Cardiac fibroblast (primary cell): ENCODE measurements around the gene BRK1.
A peak's percentile ranks its signal among the peaks of the same experiment; 100 is the strongest.
"Not testable (repeated sequence)": the region's sequence is repeated elsewhere in the genome, so short reads cannot be mapped to it uniquely, and the experiment has no call there.

ENCODE experiments used
- DNase-seq, 2 donors: peaks; one replicate each; pipeline versions ENCODE4 v3.0.0 to v3.0.0-alpha.2; 2010; ENCODE audit warnings: low read depth in 2 of 2
- H3K4me3 ChIP-seq, 2 donors: replicated peaks in 1 of 2; 1 replicate in 1 of 2; 2 replicates in 1 of 2; pipeline ENCODE4 v1.5.1; 2011; ENCODE audit warnings: low read depth in 2 of 2, low read length in 2 of 2, mild to moderate bottlenecking in 2 of 2, moderate library complexity in 1 of 2
- CTCF ChIP-seq: IDR thresholded peaks from one replicate; pipeline ENCODE4 v1.5.1; 2011; ENCODE audit warnings: low read depth, mild to moderate bottlenecking, low read length, inconsistent platforms

Gene BRK1

GRCh38 chr3:10115326-10116137, at the start of gene BRK1:
Gene BRK1 (plus strand): TSS chr3:10115675. CDS start chr3:10115702, 27 bp downstream.
- peak within 1 kb of the TSS; percentile 93 to 98 for H3K4me3 ChIP-seq
- DNase-seq = peak; percentile 98
- no peak for TF ChIP-seq CTCF

GRCh38 chr3:10070077-10070476, 45.4 kb upstream of the BRK1 start:
- DNase-seq, H3K4me3 ChIP-seq: not testable (repeated sequence)

- DNase-seq = peak in 1 of 2 donors; percentile 29
- no peak overlapping the region for H3K4me3 ChIP-seq
- TF ChIP-seq CTCF = no peak
Measured at GRCh38 chr3:10074666-10075065, 40.8 kb upstream of the BRK1 start.

GRCh38 chr3:10081871-10082270, 33.6 kb upstream of the BRK1 start:
- TF ChIP-seq CTCF = no peak
- H3K4me3 ChIP-seq = no peak overlapping the region
- no peak for DNase-seq

- H3K4me3 ChIP-seq = no peak overlapping the region
- DNase-seq = no peak
- TF ChIP-seq CTCF = no peak
Measured at GRCh38 chr3:10085738-10086137, 29.7 kb upstream of the BRK1 start.

GRCh38 chr3:10088256-10088655, 27.2 kb upstream of the BRK1 start:
- H3K4me3 ChIP-seq = no peak overlapping the region
- DNase-seq = no peak
- TF ChIP-seq CTCF = no peak

- no peak for DNase-seq
- no peak for TF ChIP-seq CTCF
- no peak overlapping the region for H3K4me3 ChIP-seq
Measured at GRCh38 chr3:10090179-10090578, 25.3 kb upstream of the BRK1 start.

GRCh38 chr3:10090774-10091173, 24.7 kb upstream of the BRK1 start:
- not testable (repeated sequence) for DNase-seq, H3K4me3 ChIP-seq

- not testable (repeated sequence) for H3K4me3 ChIP-seq, DNase-seq
Measured at GRCh38 chr3:10091387-10091786, 24.1 kb upstream of the BRK1 start.
